Ishikawa (cell line): Measurements from ENCODE around the gene RABL6.

Experiments used
- CEBPB ChIP-seq: IDR thresholded peaks from 2 replicates; pipeline ENCODE4 v1.6.1; 2012
- CREB1 ChIP-seq: IDR thresholded peaks from 2 replicates; pipeline ENCODE4 v1.6.1; 2012; ENCODE audit warnings: low read depth
- EGR1 ChIP-seq: IDR thresholded peaks from 2 replicates; pipeline ENCODE4 v1.6.1; 2012
- EP300 ChIP-seq: IDR thresholded peaks from 2 replicates; pipeline ENCODE4 v1.6.1; 2012; ENCODE audit warnings: borderline replicate concordance
- FOXM1 ChIP-seq: IDR thresholded peaks from 2 replicates; pipeline ENCODE4 v1.6.1; 2012; ENCODE audit warnings: low read depth, borderline replicate concordance
- NFIC ChIP-seq: IDR thresholded peaks from 2 replicates; pipeline ENCODE4 v1.6.1; 2012
- RAD21 ChIP-seq: IDR thresholded peaks from 2 replicates; pipeline ENCODE4 v1.6.1; 2012; ENCODE audit warnings: low read depth
- TAF1 ChIP-seq: IDR thresholded peaks from 2 replicates; pipeline ENCODE4 v1.6.1; 2012; ENCODE audit warnings: low read depth, mild to moderate bottlenecking
- TCF12 ChIP-seq: IDR thresholded peaks from 2 replicates; pipeline ENCODE4 v1.6.1; 2012; ENCODE audit warnings: low read depth
- TEAD4 ChIP-seq: IDR thresholded peaks from 2 replicates; pipeline ENCODE4 v1.6.1; 2012
- YY1 ChIP-seq: IDR thresholded peaks from 2 replicates; pipeline ENCODE4 v1.6.1; 2012; ENCODE audit warnings: low read depth
- ZBTB7A ChIP-seq: IDR thresholded peaks from 2 replicates; pipeline ENCODE4 v1.6.1; 2012; ENCODE audit warnings: low read depth
- TF ChIP-seq, protein P1 (sequence below): IDR thresholded peaks from 2 replicates; pipeline ENCODE4 v1.6.1; 2012
- TF ChIP-seq, protein P2 (sequence below): IDR thresholded peaks from 2 replicates; pipeline ENCODE4 v1.6.1; 2012
- TF ChIP-seq, protein P3 (sequence below): IDR thresholded peaks from 2 replicates; pipeline ENCODE4 v1.6.1; 2012; ENCODE audit warnings: low read depth, mild to moderate bottlenecking

RABL6 gene

DNA sequence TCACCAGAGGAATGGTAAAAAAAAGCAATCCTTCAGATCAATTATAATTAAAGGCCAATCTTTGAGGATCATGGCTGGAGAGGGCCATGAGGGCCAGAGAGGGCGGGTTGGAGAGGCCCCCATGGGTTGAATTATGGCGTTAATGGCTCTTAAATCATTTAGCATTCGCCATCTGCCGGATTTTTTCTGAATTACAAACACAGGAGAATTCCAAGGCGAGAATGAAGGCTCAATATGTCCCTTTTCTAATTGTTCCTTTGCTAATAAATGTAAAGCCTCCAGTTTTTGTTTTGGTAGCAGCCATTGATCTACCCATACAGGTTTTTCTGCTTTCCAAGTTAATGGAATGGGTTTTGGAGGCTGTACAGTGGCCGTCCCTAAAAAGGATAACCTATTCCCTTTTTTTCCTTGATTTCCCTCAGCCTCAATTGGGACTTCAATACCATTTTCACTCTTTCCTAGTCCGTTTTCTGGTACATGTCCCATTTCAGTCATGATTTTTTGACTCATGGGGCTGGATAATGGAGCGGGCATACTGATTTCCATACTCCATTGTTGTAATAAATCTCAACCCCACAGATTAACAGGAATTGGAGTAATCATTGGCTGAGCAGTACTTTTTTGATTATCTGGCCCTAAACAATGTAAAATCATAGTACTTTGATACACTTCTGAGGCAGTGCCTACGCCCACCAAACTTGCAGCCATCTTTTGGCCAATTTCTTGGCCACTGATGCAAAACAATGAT lies 23.3 kb upstream of the RABL6 start:
- TF ChIP-seq EGR1 (no peak), CREB1 (no peak), RAD21 (peak; percentile 44)

DNA sequence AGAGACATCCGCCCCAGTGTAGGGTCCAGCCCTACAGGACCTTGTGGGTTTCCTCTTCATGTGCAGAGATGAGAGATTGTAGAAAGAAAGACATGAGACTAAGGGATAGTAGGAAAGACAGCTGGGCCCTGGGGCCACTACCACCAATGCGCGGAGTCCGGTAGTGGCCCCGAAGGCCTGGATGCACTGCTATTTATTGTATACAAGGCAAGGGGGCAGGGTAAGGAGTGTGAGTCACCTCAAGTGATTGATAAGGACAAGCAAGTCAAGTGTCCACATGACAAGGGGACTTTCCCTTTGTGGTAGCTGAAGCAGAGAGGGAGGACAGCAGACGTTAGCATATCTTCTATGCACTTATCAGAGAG lies 22.8 kb upstream of the RABL6 start:
- TF ChIP-seq NFIC, result no peak
- no peak for TF ChIP-seq YY1
- no peak for TF ChIP-seq EP300
- TF ChIP-seq, protein P1, sequence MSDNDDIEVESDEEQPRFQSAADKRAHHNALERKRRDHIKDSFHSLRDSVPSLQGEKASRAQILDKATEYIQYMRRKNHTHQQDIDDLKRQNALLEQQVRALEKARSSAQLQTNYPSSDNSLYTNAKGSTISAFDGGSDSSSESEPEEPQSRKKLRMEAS, result no peak
- TF ChIP-seq FOXM1, result no peak
- TF ChIP-seq, protein P2, sequence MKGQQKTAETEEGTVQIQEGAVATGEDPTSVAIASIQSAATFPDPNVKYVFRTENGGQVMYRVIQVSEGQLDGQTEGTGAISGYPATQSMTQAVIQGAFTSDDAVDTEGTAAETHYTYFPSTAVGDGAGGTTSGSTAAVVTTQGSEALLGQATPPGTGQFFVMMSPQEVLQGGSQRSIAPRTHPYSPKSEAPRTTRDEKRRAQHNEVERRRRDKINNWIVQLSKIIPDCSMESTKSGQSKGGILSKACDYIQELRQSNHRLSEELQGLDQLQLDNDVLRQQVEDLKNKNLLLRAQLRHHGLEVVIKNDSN, result no peak
- TF ChIP-seq EGR1, result no peak
- TF ChIP-seq TEAD4, result no peak
- no peak for TF ChIP-seq RAD21
- TF ChIP-seq CEBPB, result no peak

DNA sequence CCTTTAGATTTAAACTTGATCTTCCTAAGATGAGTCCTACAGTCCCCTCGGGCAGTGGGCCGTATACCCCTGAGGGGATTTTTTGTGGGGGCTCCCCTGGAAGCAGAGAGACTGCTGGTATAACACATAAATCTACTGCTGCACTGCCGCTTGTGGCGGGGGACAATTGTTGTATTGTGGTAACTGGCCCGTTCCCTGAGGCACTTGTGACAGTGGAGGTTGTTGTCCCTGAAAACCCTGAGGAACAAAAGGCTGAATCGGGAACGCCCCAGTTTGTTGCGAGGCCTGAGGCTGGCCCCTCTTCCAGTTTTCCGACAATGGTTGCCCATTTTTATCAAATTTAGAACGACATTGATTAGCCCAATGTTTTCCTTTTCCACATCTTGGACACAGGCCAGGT lies 21.3 kb upstream of the RABL6 start:
- no peak for TF ChIP-seq TCF12

DNA sequence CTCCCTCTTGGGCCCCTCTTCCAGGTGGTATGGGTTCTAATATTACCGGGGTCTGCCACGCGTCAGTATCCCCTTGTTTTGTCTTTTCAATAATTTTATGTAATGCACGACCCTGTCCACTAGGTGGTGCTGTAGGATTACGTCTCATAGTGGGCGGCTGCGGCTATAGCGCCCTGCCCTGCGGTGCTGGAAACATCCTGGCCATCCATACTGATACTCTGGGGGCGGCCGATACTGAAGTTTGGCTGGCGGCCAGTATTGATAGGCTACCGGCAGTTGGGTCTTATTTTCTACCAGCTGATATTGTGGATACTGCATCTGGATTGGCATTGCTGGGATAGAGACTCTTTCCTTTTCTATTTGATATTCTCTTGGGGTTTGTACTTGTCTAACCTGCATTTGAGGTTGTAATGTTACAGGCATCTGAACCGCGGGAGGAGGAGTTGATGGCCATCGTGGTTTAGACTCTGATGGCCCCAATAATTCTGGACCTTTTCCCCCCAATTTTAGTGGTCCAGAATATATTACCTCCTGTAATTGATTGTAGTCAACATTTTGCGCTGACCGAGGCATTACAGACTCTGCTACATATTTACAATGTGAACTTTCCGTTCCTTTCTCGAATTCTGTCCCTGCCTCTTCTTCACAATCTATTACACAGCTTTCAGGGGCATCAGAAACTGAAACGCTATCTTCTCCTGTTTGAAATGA lies 19.9 kb upstream of the RABL6 start:
- TF ChIP-seq, protein P1, result no peak
- TF ChIP-seq CREB1, result no peak
- TF ChIP-seq, protein P3, sequence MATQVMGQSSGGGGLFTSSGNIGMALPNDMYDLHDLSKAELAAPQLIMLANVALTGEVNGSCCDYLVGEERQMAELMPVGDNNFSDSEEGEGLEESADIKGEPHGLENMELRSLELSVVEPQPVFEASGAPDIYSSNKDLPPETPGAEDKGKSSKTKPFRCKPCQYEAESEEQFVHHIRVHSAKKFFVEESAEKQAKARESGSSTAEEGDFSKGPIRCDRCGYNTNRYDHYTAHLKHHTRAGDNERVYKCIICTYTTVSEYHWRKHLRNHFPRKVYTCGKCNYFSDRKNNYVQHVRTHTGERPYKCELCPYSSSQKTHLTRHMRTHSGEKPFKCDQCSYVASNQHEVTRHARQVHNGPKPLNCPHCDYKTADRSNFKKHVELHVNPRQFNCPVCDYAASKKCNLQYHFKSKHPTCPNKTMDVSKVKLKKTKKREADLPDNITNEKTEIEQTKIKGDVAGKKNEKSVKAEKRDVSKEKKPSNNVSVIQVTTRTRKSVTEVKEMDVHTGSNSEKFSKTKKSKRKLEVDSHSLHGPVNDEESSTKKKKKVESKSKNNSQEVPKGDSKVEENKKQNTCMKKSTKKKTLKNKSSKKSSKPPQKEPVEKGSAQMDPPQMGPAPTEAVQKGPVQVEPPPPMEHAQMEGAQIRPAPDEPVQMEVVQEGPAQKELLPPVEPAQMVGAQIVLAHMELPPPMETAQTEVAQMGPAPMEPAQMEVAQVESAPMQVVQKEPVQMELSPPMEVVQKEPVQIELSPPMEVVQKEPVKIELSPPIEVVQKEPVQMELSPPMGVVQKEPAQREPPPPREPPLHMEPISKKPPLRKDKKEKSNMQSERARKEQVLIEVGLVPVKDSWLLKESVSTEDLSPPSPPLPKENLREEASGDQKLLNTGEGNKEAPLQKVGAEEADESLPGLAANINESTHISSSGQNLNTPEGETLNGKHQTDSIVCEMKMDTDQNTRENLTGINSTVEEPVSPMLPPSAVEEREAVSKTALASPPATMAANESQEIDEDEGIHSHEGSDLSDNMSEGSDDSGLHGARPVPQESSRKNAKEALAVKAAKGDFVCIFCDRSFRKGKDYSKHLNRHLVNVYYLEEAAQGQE, result no peak
- no peak for TF ChIP-seq NFIC
- TF ChIP-seq ZBTB7A, result peak; percentile 77; the same call in 1 of the 2 replicates
- TF ChIP-seq YY1, result no peak
- TF ChIP-seq TEAD4, result no peak
- TF ChIP-seq RAD21, result peak; percentile 94

DNA sequence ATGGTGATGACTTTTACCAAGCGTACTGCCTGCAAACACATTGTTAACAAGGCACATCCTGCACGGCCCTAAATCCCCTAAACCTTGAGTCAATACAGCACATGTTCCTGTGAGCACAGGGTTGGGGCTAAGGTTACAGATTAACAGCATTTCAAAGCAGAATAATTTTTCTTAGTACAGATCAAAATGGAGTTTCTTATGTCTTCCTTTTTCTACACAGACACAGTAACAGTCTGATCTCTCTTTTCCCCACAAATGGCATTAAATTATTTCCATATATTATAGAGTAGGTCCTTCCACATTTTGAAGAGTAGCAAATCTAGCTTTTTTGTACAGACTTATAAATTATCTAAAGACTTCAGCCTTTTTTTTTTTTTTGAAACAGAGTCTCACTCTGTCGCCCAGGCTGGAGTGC lies 18.2 kb upstream of the RABL6 start:
- TF ChIP-seq RAD21 (no peak), CREB1 (no peak), ZBTB7A (no peak), FOXM1 (no peak), CEBPB (no peak), NFIC (no peak), YY1 (no peak), TEAD4 (no peak), TAF1 (no peak), EP300 (no peak), EGR1 (no peak), TCF12 (no peak)
- TF ChIP-seq, protein P3, result no peak
- TF ChIP-seq, protein P1, result no peak
- TF ChIP-seq, protein P2, result no peak
